CD4-positive, alpha-beta T cell treated with Interleukin-4 for 4 hours (primary cell): Measurements from ENCODE around the gene FRRS1L.
"Not testable (repeated sequence)": the region's sequence is repeated elsewhere in the genome, so short reads cannot be mapped to it uniquely, and the experiment has no call there.

Experiments
- DNase-seq: peaks from one replicate; pipeline ENCODE4 v3.0.0-alpha.2; 2020

The FRRS1L gene

GRCh38 chr9:109126671-109127070 lies 40.4 kb downstream of the FRRS1L start:
- not testable (repeated sequence) for DNase-seq

GRCh38 chr9:109124121-109124520 lies 42.9 kb downstream of the FRRS1L start:
- DNase-seq = no peak

GRCh38 chr9:109122726-109123621 lies 44.1 kb downstream of the FRRS1L start:
- no peak for DNase-seq

GRCh38 chr9:109121232-109121796 lies 45.7 kb downstream of the FRRS1L start:
- no peak for DNase-seq

- DNase-seq = no peak
Observed at GRCh38 chr9:109120204-109120789, 46.8 kb downstream of the FRRS1L start.

GRCh38 chr9:109119439-109120203 lies 47.4 kb downstream of the FRRS1L start, which contains the start of gene TMEM245:
Gene TMEM245 (minus strand): TSS chr9:109119947. CDS start chr9:109119913, 34 bp downstream.
- DNase-seq = peak; percentile 98

GRCh38 chr9:109118808-109119438 lies 48.1 kb downstream of the FRRS1L start:
- no peak for DNase-seq

GRCh38 chr9:109117856-109118807 lies 48.9 kb downstream of the FRRS1L start:
- DNase-seq = peak; percentile 83

GRCh38 chr9:109115931-109116526 lies 51.0 kb downstream of the FRRS1L start:
- no peak for DNase-seq

- DNase-seq = no peak
Observed at GRCh38 chr9:109114670-109115069, 52.4 kb downstream of the FRRS1L start.

GRCh38 chr9:109113892-109114609 lies 53.0 kb downstream of the FRRS1L start:
- DNase-seq = no peak

GRCh38 chr9:109113254-109113653 lies 53.8 kb downstream of the FRRS1L start:
- DNase-seq = no peak

GRCh38 chr9:109110329-109111021 lies 56.6 kb downstream of the FRRS1L start:
- DNase-seq = peak; percentile 59

- no peak for DNase-seq
Observed at GRCh38 chr9:109109967-109110328, 57.1 kb downstream of the FRRS1L start.

- DNase-seq = no peak
Observed at GRCh38 chr9:109108318-109108717, 58.7 kb downstream of the FRRS1L start.

GRCh38 chr9:109107402-109108240 lies 59.4 kb downstream of the FRRS1L start:
- peak; percentile 76 for DNase-seq

- peak; percentile 91 for DNase-seq
Observed at GRCh38 chr9:109101810-109102209, 65.2 kb downstream of the FRRS1L start.

GRCh38 chr9:109101202-109101595 lies 65.8 kb downstream of the FRRS1L start:
- DNase-seq = peak; percentile 27
